Measurements from ENCODE around the gene PWP2.

DNA sequence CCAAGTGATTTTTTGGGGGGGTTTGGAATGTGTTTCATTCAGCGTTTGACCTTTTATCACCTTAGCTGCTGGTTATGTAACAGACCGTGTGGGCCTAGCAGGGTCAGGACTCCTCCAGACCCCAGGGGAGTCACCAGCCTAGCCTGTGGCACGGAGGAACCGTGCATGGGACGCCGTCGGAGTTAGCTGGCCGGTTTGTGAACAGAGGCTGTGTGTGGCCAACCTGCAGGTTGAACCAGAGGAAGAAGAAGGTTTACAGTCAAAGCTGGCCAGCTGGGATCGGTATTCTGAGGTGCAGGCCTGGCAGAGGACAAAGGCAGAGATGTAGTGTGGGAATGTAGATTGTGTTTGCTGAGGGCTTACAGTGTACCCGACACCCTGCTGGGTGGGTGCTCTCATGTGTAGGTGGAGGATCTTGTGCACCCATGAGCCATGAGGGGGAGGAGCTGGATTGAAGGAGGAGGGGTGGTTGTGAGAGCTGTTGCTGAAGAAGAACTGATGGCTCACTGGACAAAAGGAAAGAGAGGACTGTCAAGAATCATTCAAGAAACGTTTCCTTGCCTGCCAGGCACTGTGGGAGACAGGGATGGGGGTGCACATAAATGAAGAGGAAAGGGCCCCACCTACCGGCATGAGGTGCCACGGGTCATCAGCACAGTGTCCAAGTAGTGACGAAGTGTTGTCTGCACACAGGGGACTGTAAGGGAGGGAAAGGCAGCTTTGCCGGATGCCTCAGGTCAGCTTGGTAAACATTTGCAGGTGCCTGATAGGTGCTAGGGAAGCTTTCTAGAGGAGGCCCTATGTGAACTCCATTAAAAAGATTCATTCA is 40.0 kb upstream of the PWP2 start:
- TF ChIP-seq, protein P1, sequence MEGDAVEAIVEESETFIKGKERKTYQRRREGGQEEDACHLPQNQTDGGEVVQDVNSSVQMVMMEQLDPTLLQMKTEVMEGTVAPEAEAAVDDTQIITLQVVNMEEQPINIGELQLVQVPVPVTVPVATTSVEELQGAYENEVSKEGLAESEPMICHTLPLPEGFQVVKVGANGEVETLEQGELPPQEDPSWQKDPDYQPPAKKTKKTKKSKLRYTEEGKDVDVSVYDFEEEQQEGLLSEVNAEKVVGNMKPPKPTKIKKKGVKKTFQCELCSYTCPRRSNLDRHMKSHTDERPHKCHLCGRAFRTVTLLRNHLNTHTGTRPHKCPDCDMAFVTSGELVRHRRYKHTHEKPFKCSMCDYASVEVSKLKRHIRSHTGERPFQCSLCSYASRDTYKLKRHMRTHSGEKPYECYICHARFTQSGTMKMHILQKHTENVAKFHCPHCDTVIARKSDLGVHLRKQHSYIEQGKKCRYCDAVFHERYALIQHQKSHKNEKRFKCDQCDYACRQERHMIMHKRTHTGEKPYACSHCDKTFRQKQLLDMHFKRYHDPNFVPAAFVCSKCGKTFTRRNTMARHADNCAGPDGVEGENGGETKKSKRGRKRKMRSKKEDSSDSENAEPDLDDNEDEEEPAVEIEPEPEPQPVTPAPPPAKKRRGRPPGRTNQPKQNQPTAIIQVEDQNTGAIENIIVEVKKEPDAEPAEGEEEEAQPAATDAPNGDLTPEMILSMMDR (conservative IDR thresholded peaks at IDR 0.05), result no peak
- TF ChIP-seq ZFX (IDR thresholded peaks at IDR 0.05), result no peak

All from C4-2B (cell line).